HUES64 (cell line): Measurements from ENCODE around the gene MSX1.

Source experiments
- H3K27ac ChIP-seq: 2 replicates; pipeline ENCODE4 v1.7.0; 2013; ENCODE audit warnings: low read depth, low read length, inconsistent platforms
- H3K27me3 ChIP-seq: 2 replicates; pipeline ENCODE4 v1.6.1; 2013; ENCODE audit warnings: mild to moderate bottlenecking, low read length; ENCODE audit not compliant: insufficient read depth
- H3K36me3 ChIP-seq: 2 replicates; pipeline ENCODE4 v1.6.1; 2013; ENCODE audit warnings: mild to moderate bottlenecking, low read length; ENCODE audit not compliant: insufficient read depth
- H3K4me1 ChIP-seq: 2 replicates; pipeline ENCODE4 v1.6.1; 2013; ENCODE audit warnings: mild to moderate bottlenecking, low read length, moderate library complexity; ENCODE audit not compliant: insufficient read depth
- H3K4me3 ChIP-seq: 2 replicates; pipeline ENCODE4 v1.5.1; 2013; ENCODE audit warnings: mild to moderate bottlenecking, low read length, moderate library complexity
- H3K9ac ChIP-seq: 2 replicates; pipeline ENCODE4 v1.6.1; 2013; ENCODE audit warnings: mild to moderate bottlenecking, low read depth, low read length
- H3K9me3 ChIP-seq: 2 replicates; pipeline ENCODE4 v1.6.1; 2013; ENCODE audit warnings: low read depth, low read length; ENCODE audit not compliant: insufficient read depth
- WGBS: fragments of 150-250, 120-280 bp; methylation state at CpG from one replicate; pipeline ENCODE4 v1.1.7; 2013; ENCODE audit warnings: missing lambda C conversion rate; 5-methylcytosine and 5-hydroxymethylcytosine counted together

MSX1 gene

DNA sequence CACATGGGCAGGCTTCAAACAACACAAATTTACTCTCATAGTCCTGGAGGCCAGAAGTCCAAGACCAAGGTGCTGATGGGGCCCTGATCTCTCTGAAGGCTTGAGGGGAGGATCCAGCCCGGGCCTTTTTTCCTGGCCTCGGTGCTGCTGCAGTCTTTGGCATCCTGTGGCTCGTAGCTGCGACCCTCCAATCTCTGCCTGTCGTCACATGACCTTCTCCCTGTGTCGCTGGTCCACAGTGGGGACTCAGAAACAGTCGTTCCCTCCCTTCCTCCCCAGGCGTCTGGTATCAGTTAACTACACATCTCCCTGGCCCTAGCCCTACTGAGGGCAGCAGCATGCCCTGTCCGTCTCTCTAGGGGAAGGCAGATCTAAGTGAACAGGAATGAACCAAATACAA lies 19.1 kb upstream of the MSX1 start:
- no peaks in the 10 kb centered on the region for H3K36me3 ChIP-seq
- H3K27me3 ChIP-seq: peaks cover 43% of the 10 kb centered on the region
- WGBS: 71% methylated on average over 9 of the region's 9 CpGs
- H3K9me3 ChIP-seq: 0 out of 2 replicates have a peak, but pooled peaks cover 3% of the 10 kb centered on the region
- H3K27ac ChIP-seq: no peak overlapping the region
- H3K9ac ChIP-seq: no peak overlapping the region
- H3K4me1 ChIP-seq: peaks cover 12% of the 10 kb centered on the region; the same call in 1 of the 2 replicates
- H3K4me3 ChIP-seq: no peak overlapping the region

GRCh38 chr4:4841156-4841555 lies 18.3 kb upstream of the MSX1 start:
- 93% methylated on average over 9 of the region's 9 CpGs for WGBS
- H3K4me3 ChIP-seq: no peak overlapping the region
- H3K9me3 ChIP-seq: no peaks in the 10 kb centered on the region

GRCh38 chr4:4842476-4843441 lies 16.7 kb upstream of the MSX1 start:
- Histone ChIP-seq H3K4me1 (peaks cover 12% of the 10 kb centered on the region; the same call in 1 of the 2 replicates), H3K27me3 (peaks cover 60% of the 10 kb centered on the region), H3K36me3 (no peaks in the 10 kb centered on the region), H3K9me3 (no peaks in the 10 kb centered on the region), H3K27ac (no peak overlapping the region), H3K4me3 (no peak overlapping the region), H3K9ac (no peak overlapping the region)
- 92% methylated on average over 15 of the region's 15 CpGs for WGBS

More at GRCh38 chr4:4841156-4841555, 18.3 kb upstream of the MSX1 start:
- Histone ChIP-seq H3K36me3 (no peaks in the 10 kb centered on the region), H3K4me1 (peaks cover 12% of the 10 kb centered on the region; the same call in 1 of the 2 replicates), H3K27me3 (peaks cover 44% of the 10 kb centered on the region), H3K9ac (no peak overlapping the region), H3K27ac (no peak overlapping the region)

- H3K4me3 ChIP-seq: no peak overlapping the region
Measured at GRCh38 chr4:4843635-4844291, 15.7 kb upstream of the MSX1 start.

DNA sequence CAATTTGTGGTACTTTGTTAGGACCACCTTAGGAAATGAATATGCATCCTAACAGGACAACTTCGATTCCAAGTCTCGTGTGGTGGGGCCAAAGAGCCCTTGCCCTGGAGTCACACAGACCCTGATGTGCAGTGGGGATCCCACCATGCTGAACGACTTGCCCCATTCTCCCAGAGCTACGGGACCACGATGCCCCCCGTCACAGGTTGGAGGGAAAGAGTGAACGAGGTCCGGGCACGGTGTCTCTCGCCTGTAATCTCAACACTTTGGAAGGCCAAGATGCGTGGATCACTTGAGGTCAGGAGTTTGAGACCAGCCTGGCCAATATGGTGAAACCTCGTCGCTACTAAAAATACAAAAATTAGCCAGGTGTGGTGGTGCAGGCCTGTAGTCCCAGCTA lies 14.4 kb upstream of the MSX1 start:
- H3K27ac ChIP-seq: no peak overlapping the region
- H3K36me3 ChIP-seq: no peaks in the 10 kb centered on the region
- H3K4me1 ChIP-seq: no peaks in the 10 kb centered on the region
- no peak overlapping the region for H3K9ac ChIP-seq
- H3K4me3 ChIP-seq: no peak overlapping the region
- peaks cover 72% of the 10 kb centered on the region for H3K27me3 ChIP-seq
- 87% methylated on average over 13 of the region's 13 CpGs for WGBS
- H3K9me3 ChIP-seq: no peaks in the 10 kb centered on the region

More at GRCh38 chr4:4843635-4844291, 15.7 kb upstream of the MSX1 start:
- Histone ChIP-seq H3K27me3 (peaks cover 66% of the 10 kb centered on the region), H3K4me1 (0 out of 2 replicates have a peak, but pooled peaks cover 3% of the 10 kb centered on the region), H3K9ac (no peak overlapping the region), H3K36me3 (no peaks in the 10 kb centered on the region), H3K27ac (no peak overlapping the region), H3K9me3 (no peaks in the 10 kb centered on the region)
- 64% methylated on average over 16 of the region's 16 CpGs for WGBS

GRCh38 chr4:4847011-4847410 lies 12.5 kb upstream of the MSX1 start:
- Histone ChIP-seq H3K9ac (no peak overlapping the region), H3K4me1 (no peaks in the 10 kb centered on the region), H3K9me3 (0 out of 2 replicates have a peak, but pooled peaks cover 2% of the 10 kb centered on the region), H3K36me3 (no peaks in the 10 kb centered on the region), H3K27me3 (peaks cover 87% of the 10 kb centered on the region), H3K4me3 (no peak overlapping the region), H3K27ac (no peak overlapping the region)
- 82% methylated on average over 7 of the region's 7 CpGs for WGBS

GRCh38 chr4:4848540-4848939 lies 10.9 kb upstream of the MSX1 start:
- Histone ChIP-seq H3K4me3 (no peak overlapping the region), H3K9me3 (0 out of 2 replicates have a peak, but pooled peaks cover 2% of the 10 kb centered on the region), H3K27me3 (peaks cover 87% of the 10 kb centered on the region), H3K36me3 (no peaks in the 10 kb centered on the region), H3K9ac (no peak overlapping the region), H3K4me1 (peaks cover 7% of the 10 kb centered on the region; the same call in 1 of the 2 replicates), H3K27ac (no peak overlapping the region)
- 80% methylated on average over 8 of the region's 8 CpGs for WGBS

DNA sequence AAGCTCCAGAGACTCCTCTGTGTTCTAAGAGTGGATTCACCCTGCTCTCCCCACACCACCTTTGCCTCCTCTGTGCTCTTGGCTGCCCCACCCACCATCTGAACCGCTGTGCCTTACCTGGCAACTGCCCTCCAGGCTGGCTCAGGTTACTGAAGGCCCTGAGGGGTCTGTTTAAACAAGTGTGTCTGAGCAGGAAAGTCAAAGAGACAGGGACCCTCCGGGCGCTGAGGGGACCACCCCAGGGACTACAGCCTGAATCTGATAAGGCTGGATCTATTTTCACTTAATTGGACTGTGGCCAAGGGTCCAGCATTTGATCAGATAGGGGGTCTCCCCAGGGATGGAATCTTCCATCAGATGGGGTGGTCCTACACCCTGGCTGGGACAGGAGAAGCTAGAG lies 10.4 kb upstream of the MSX1 start:
- H3K9ac ChIP-seq: no peak overlapping the region
- H3K4me3 ChIP-seq: no peak overlapping the region
- WGBS: 68% methylated on average over 3 of the region's 3 CpGs
- H3K4me1 ChIP-seq: peaks cover 7% of the 10 kb centered on the region; the same call in 1 of the 2 replicates
- H3K36me3 ChIP-seq: no peaks in the 10 kb centered on the region
- H3K27me3 ChIP-seq: peaks cover 87% of the 10 kb centered on the region
- H3K27ac ChIP-seq: no peak overlapping the region
- H3K9me3 ChIP-seq: 0 out of 2 replicates have a peak, but pooled peaks cover 2% of the 10 kb centered on the region

GRCh38 chr4:4849524-4850193 lies 9.8 kb upstream of the MSX1 start:
- Histone ChIP-seq H3K27me3 (peaks cover 87% of the 10 kb centered on the region), H3K9ac (no peak overlapping the region), H3K4me3 (no peak overlapping the region), H3K36me3 (no peaks in the 10 kb centered on the region), H3K9me3 (0 out of 2 replicates have a peak, but pooled peaks cover 2% of the 10 kb centered on the region), H3K27ac (no peak overlapping the region), H3K4me1 (peaks cover 11% of the 10 kb centered on the region; the same call in 1 of the 2 replicates)
- 88% methylated on average over 9 of the region's 9 CpGs for WGBS

DNA sequence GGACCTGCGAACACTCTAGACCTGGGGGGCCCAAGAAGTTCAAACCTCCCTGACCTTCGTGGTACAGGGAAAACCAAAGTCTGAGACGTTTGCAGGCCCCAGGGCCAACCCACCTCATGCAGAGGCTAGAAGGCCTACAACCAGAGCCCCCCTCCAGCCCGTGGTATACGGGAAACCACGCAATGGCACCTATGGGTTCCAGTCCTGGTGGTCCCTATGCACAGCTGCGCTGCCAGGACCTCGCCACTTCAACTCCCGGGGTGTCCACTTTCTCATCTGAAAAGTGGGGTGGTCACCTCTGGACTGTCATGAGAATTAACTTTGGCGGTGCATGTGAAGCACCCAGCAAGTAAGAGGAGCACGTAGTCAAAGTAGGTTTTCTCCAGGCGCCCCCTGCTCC lies 8.4 kb upstream of the MSX1 start:
- H3K27me3 ChIP-seq: peaks cover 98% of the 10 kb centered on the region
- H3K36me3 ChIP-seq: no peaks in the 10 kb centered on the region
- 0 out of 2 replicates have a peak, but pooled peaks cover 2% of the 10 kb centered on the region for H3K9me3 ChIP-seq
- H3K4me1 ChIP-seq: peaks cover 17% of the 10 kb centered on the region; the same call in 1 of the 2 replicates
- H3K9ac ChIP-seq: no peak overlapping the region
- H3K27ac ChIP-seq: no peak overlapping the region
- 92% methylated on average over 12 of the region's 12 CpGs for WGBS
- no peak overlapping the region for H3K4me3 ChIP-seq
